ENCODE results near the gene UCP3. TPM values are rescaled to one million over a fixed set of nuclear protein-coding genes. Genes with fewer than 3 reads are reported as not detected.

Gene UCP3
- total and polyA plus RNA-seq, 8 donors, result under 0.01 to 28.0 (median 0.70) TPM; not detected in 1

DNA sequence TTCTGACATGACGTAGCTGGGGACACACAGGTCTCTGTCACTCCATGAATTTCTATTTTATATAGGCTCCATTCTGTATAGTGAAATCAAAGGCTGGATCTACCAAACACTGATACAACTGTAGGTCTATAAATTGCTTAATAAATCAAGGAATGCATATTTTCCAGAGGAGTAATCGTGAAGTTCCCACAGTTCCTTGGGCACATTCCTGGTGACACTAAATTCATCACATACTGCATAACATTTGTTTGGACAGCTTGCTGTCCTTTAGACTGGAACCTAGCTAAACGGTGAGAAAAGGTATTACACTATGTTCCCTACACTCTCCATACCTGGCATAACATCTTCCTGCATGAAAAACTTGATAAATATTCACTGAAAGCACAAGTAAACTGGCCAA, 41.6 kb upstream of the UCP3 start:
- Histone ChIP-seq H3K9me3 (no peaks in the 10 kb centered on the region), H3K27ac (no peak overlapping the region), H3K36me3 (peaks cover 13 to 86% (median 76%) of the 10 kb centered on the region in 4 donors), H3K27me3 (no peaks in the 10 kb centered on the region), H3K4me3 (no peak overlapping the region), H3K4me1 (no peaks in the 10 kb centered on the region)
- DNase-seq, result no peak
- intact Hi-C loops (cut with DNase I; ENCODE audit: low total_unique reads), result no loop called here
- TF ChIP-seq EP300 (IDR thresholded peaks at IDR 0.05) (no peak), POLR2A (IDR thresholded peaks at IDR 0.05) (no peak), POLR2AphosphoS5 (IDR thresholded peaks at IDR 0.05) (no peak)
- TF ChIP-seq, protein P1, sequence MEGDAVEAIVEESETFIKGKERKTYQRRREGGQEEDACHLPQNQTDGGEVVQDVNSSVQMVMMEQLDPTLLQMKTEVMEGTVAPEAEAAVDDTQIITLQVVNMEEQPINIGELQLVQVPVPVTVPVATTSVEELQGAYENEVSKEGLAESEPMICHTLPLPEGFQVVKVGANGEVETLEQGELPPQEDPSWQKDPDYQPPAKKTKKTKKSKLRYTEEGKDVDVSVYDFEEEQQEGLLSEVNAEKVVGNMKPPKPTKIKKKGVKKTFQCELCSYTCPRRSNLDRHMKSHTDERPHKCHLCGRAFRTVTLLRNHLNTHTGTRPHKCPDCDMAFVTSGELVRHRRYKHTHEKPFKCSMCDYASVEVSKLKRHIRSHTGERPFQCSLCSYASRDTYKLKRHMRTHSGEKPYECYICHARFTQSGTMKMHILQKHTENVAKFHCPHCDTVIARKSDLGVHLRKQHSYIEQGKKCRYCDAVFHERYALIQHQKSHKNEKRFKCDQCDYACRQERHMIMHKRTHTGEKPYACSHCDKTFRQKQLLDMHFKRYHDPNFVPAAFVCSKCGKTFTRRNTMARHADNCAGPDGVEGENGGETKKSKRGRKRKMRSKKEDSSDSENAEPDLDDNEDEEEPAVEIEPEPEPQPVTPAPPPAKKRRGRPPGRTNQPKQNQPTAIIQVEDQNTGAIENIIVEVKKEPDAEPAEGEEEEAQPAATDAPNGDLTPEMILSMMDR (IDR thresholded peaks at IDR 0.05), result no peak
- WGBS, 5 donors, result 94 to 97% (median 95%) methylated on average over 3 of the region's 3 CpGs

DNA sequence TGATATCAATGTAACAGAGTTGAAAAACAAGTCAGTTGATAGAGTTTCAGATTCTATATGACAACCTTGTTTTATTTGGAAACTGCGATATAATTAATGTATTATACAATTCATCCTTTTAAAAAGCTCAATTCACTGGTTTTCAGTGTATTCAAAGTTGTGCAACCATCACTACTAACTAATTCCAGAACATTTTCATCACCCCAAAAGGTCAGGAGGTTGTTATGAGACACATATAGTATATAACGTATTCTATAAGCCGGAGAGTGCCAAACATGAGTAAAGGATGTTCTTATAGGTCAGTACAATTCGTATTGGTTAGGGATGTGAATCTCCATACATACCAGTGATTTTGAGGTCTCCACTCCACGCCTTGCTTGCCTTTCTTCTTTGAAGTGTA, 40.1 kb upstream of the UCP3 start:
- Histone ChIP-seq H3K36me3 (peaks cover 13 to 80% (median 71%) of the 10 kb centered on the region in 4 donors), H3K4me1 (no peaks in the 10 kb centered on the region), H3K27ac (no peak overlapping the region), H3K9me3 (no peaks in the 10 kb centered on the region), H3K27me3 (no peaks in the 10 kb centered on the region), H3K4me3 (no peak overlapping the region)
- WGBS, 5 donors, result 90 to 97% (median 93%) methylated on average over 5 of the region's 5 CpGs
- no peak for DNase-seq
- TF ChIP-seq POLR2A (IDR thresholded peaks at IDR 0.05) (no peak), POLR2AphosphoS5 (IDR thresholded peaks at IDR 0.05) (no peak)
- TF ChIP-seq, protein P1 (IDR thresholded peaks at IDR 0.05), result no peak
- intact Hi-C loops (cut with DNase I; ENCODE audit: low total_unique reads), result no loop called here

DNA sequence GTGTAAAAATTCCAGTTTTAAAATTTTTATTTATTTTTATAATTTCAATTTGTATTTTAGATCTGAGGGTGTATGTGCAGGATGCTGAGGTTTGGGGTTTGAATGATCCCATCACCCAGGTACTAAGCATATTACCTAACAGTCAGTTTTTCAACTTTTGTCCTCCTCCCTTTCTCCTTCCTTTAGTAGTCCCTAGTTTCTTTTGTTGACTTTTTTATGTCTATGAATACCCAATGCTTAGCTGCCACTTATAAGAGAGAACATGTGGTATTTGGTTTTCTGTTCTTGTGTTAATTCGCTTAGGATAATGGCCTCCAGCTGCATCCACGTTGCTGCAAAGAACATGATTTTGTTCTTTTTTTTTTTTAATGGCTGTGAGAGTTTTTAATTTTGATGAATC, 35.7 kb upstream of the UCP3 start:
- Histone ChIP-seq H3K9me3 (no peaks in the 10 kb centered on the region), H3K27me3 (no peaks in the 10 kb centered on the region), H3K27ac (no peak overlapping the region), H3K36me3 (peaks cover 23 to 79% (median 71%) of the 10 kb centered on the region in 4 donors), H3K4me3 (no peak overlapping the region), H3K4me1 (no peaks in the 10 kb centered on the region)
- WGBS, 5 donors, result 72 to 87% (median 79%) methylated on average over 2 of the region's 2 CpGs
- DNase-seq, result no peak
- TF ChIP-seq POLR2AphosphoS5 (IDR thresholded peaks at IDR 0.05) (no peak), POLR2A (IDR thresholded peaks at IDR 0.05) (no peak), EP300 (IDR thresholded peaks at IDR 0.05) (no peak)
- TF ChIP-seq, protein P1 (IDR thresholded peaks at IDR 0.05), result no peak
- intact Hi-C loops (cut with DNase I; ENCODE audit: low total_unique reads), result no loop called here

DNA sequence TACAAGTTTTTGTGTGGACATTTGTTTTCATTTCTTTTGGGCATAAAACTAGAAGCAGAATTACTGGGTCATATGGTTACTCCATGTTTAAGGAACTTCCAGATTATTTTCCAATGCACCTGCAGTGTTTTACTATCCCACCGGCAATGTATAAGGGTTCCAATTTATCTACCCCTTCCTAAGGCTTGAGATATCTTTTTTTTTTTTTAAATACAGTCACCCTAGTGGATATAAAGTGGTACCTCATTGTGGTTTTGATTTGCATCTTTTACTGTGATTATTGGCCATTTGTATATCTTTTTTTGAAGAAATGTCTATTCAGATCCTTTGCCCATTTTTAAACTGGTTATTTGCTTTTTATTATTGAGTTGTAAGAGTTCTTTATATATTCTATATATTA, 34.6 kb upstream of the UCP3 start:
- WGBS, 5 donors, result 97 to 100% (median 100%) methylated on average over 1 of the region's 1 CpG
- intact Hi-C loops (cut with DNase I; ENCODE audit: low total_unique reads), result no loop called here
- H3K4me3 ChIP-seq, result no peak overlapping the region
- no peaks in the 10 kb centered on the region for H3K4me1 ChIP-seq
- no peak overlapping the region for H3K27ac ChIP-seq
- no peak for TF ChIP-seq POLR2A (IDR thresholded peaks at IDR 0.05)
- TF ChIP-seq EP300 (IDR thresholded peaks at IDR 0.05), result no peak
- no peak for TF ChIP-seq POLR2AphosphoS5 (IDR thresholded peaks at IDR 0.05)
- TF ChIP-seq, protein P1 (IDR thresholded peaks at IDR 0.05), result no peak
- no peaks in the 10 kb centered on the region for H3K27me3 ChIP-seq
- H3K9me3 ChIP-seq, result no peaks in the 10 kb centered on the region
- DNase-seq, result no peak
- H3K36me3 ChIP-seq, result peaks cover 29 to 79% (median 70%) of the 10 kb centered on the region in 4 donors

Measured in stomach (tissue), 9 donors.